ENCODE results near the gene ZMIZ2.

The ZMIZ2 gene

GRCh38 chr7:44808914-44809393, 60.3 kb downstream of the ZMIZ2 start:
- H3K4me1 ChIP-seq (ENCODE audit: control insufficient read depth, insufficient read depth, low read length): peaks cover 3% of the 10 kb centered on the region; the same call in 1 of the 2 replicates
- H3K27ac ChIP-seq (ENCODE audit: extremely low read depth, low read depth, low read length): no peak overlapping the region
- H3K4me3 ChIP-seq (ENCODE audit: low read depth, low read length): no peak overlapping the region
- no peaks in the 10 kb centered on the region for H3K9me3 ChIP-seq (ENCODE audit: control insufficient read depth, insufficient read depth, low read depth, low read length)
- H3K36me3 ChIP-seq (ENCODE audit: control insufficient read depth in 2 of 2, insufficient read depth in 1 of 2, low read length in 2 of 2): peaks cover 0 to 2% of the 10 kb centered on the region in 2 experiments; a peak in 1 of 3 replicates
- CTCF ChIA-PET: interaction anchor here (0.5 kb wide), 1 partner anchor 77 kb away, joined by 4 read pairs; the partner anchor contains the start of gene PURB
- TF ChIP-seq ZNF18 (tag by site-specific recombination; IDR thresholded peaks at IDR 0.05) (no peak), ZXDB (tag by site-specific recombination; IDR thresholded peaks at IDR 0.05) (no peak), GLIS1 (tag by site-specific recombination; IDR thresholded peaks at IDR 0.05) (no peak), ZSCAN18 (tag by site-specific recombination; IDR thresholded peaks at IDR 0.05) (no peak), PRDM2 (tag by site-specific recombination; IDR thresholded peaks at IDR 0.05; ENCODE audit: borderline replicate concordance) (no peak), ZNF391 (tag by site-specific recombination; IDR thresholded peaks at IDR 0.05; ENCODE audit: borderline replicate concordance, low read depth) (no peak), ZNF362 (tag by site-specific recombination; IDR thresholded peaks at IDR 0.05) (0 out of 2 replicates have a peak, but pooled peaks have one; percentile 8), ZNF639 (tag by site-specific recombination; IDR thresholded peaks at IDR 0.05) (no peak), ZNF140 (tag by site-specific recombination; IDR thresholded peaks at IDR 0.05) (no peak), ZEB2 (tag by site-specific recombination; IDR thresholded peaks at IDR 0.05) (0 out of 2 replicates have a peak, but pooled peaks have one; percentile 3), ZNF404 (tag by site-specific recombination; IDR thresholded peaks at IDR 0.05) (no peak), ZNF132 (tag by site-specific recombination; IDR thresholded peaks at IDR 0.05; ENCODE audit: borderline replicate concordance) (no peak), ZNF843 (tag by site-specific recombination; IDR thresholded peaks at IDR 0.05) (no peak), ZNF521 (tag by site-specific recombination; IDR thresholded peaks at IDR 0.05) (no peak), ZNF704 (tag by site-specific recombination; IDR thresholded peaks at IDR 0.05) (no peak), HIC1 (tag by site-specific recombination; IDR thresholded peaks at IDR 0.05) (no peak)
- POLR2A ChIA-PET: no interaction called here
